Measurements from ENCODE around the gene GLMP.

- TF ChIP-seq, protein P1, sequence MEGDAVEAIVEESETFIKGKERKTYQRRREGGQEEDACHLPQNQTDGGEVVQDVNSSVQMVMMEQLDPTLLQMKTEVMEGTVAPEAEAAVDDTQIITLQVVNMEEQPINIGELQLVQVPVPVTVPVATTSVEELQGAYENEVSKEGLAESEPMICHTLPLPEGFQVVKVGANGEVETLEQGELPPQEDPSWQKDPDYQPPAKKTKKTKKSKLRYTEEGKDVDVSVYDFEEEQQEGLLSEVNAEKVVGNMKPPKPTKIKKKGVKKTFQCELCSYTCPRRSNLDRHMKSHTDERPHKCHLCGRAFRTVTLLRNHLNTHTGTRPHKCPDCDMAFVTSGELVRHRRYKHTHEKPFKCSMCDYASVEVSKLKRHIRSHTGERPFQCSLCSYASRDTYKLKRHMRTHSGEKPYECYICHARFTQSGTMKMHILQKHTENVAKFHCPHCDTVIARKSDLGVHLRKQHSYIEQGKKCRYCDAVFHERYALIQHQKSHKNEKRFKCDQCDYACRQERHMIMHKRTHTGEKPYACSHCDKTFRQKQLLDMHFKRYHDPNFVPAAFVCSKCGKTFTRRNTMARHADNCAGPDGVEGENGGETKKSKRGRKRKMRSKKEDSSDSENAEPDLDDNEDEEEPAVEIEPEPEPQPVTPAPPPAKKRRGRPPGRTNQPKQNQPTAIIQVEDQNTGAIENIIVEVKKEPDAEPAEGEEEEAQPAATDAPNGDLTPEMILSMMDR (IDR thresholded peaks at IDR 0.05 in 8 of 11, conservative IDR thresholded peaks at IDR 0.05 in 3 of 11) = no peak
- TF ChIP-seq POLR2AphosphoS5 (IDR thresholded peaks at IDR 0.05) = no peak
Measured at GRCh38 chr1:156266051-156266450, 29.4 kb downstream of the GLMP start.

Data from spleen (tissue), 7 donors.